Testis (tissue), 3 donors: ENCODE data around the gene STARD5. TPM values are rescaled to one million over a fixed set of nuclear protein-coding genes. Genes with fewer than 3 reads are reported as not detected.

ENCODE experiments used
- DNase-seq: peaks from one replicate; pipeline ENCODE4 v3.0.0-alpha.2; 2019
- H3K27ac ChIP-seq, 2 donors: fragments of 200-600 bp; sonication (generic); one replicate each; pipeline ENCODE4 v1.5.1; 2019
- H3K27me3 ChIP-seq: fragments of 200-600 bp; sonication (generic); one replicate; pipeline ENCODE4 v1.5.1; 2019
- H3K36me3 ChIP-seq: fragments of 200-600 bp; sonication (generic); one replicate; pipeline ENCODE4 v1.5.1; 2017; ENCODE audit warnings: low read depth; ENCODE audit errors: missing control alignments
- H3K4me1 ChIP-seq: fragments of 200-600 bp; sonication (generic); one replicate; pipeline ENCODE4 v1.5.1; 2019
- H3K4me3 ChIP-seq, 2 donors: fragments of 200-600 bp; sonication (generic); one replicate each; pipeline ENCODE4 v1.5.1; 2017 to 2019
- H3K9me3 ChIP-seq: fragments of 200-600 bp; sonication (generic); one replicate; pipeline ENCODE4 v1.5.1; 2017
- POLR2A ChIP-seq: fragments of 450-650 bp; IDR thresholded peaks from one replicate; pipeline ENCODE4 v1.6.1; 2017; ENCODE audit warnings: antibody characterized with exemption, mild to moderate bottlenecking, moderate library complexity
- WGBS, 2 donors: methylation state at CpG; one replicate each; pipeline ENCODE4 v1.1.5; 2018; 5-methylcytosine and 5-hydroxymethylcytosine counted together
- intact Hi-C: fragments of 100-400 bp; cut with DNase I; formaldehyde crosslinking; loops from one replicate; pipeline ENCODE4 v1.15.1; 2023; ENCODE audit warnings: low total_unique reads
- polyA plus RNA-seq: library from polyadenylated mRNA; stranded (reverse); fragments of 350-450 nt; fragmentation: Illumina TruSeq; extraction: RNeasy Lipid Tissue Mini Kit (QIAGEN cat#74804); gene quantifications from one replicate; pipeline ENCODE4 v1.2.3, GENCODE V29; 2014; ENCODE audit warnings: low read depth, low replicate concordance; ENCODE audit not compliant: insufficient read depth
- total RNA-seq, 2 donors: library from RNA; depleted of rRNA; stranded (reverse); fragments of >200 nt; gene quantifications; one replicate each; pipeline ENCODE4 v1.2.3, GENCODE V29; 2016
- TF ChIP-seq, protein P1 (sequence below), 3 experiments: fragments of 450-650 bp in 2 of 3; fragments of 200-600 bp in 1 of 3; sonication (generic) in 1 of 3; IDR thresholded peaks; one replicate each; pipeline ENCODE4 v1.5.1; 2016 to 2019; ENCODE audit warnings: antibody characterized with exemption in 3 of 3, mild to moderate bottlenecking in 2 of 3, moderate library complexity in 1 of 3

Gene STARD5
- total and polyA plus RNA-seq, 3 donors from 2014 or later = 8.7 to 16.2 (median 15.7) TPM

DNA sequence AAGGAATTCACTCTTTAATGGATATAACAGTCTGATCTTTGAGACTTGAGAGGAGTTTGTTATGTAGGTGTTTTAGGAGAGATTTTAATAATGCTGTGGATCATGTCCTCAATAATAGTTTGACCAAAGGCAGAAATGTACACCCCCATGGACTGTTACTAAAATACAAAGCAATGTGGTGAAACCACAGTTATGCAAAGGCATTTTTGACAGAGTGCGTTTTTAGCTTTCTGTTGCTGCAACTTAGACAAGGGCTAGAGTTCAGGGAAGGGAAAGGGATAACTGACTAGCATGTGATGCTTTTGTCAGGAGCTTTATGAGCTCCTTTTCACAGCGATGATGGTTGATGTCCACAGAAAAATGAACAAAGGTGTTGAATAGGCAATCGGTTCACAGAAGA is 3.6 kb upstream of the STARD5 start:
- intact Hi-C loops = no loop called here
- TF ChIP-seq, protein P1, sequence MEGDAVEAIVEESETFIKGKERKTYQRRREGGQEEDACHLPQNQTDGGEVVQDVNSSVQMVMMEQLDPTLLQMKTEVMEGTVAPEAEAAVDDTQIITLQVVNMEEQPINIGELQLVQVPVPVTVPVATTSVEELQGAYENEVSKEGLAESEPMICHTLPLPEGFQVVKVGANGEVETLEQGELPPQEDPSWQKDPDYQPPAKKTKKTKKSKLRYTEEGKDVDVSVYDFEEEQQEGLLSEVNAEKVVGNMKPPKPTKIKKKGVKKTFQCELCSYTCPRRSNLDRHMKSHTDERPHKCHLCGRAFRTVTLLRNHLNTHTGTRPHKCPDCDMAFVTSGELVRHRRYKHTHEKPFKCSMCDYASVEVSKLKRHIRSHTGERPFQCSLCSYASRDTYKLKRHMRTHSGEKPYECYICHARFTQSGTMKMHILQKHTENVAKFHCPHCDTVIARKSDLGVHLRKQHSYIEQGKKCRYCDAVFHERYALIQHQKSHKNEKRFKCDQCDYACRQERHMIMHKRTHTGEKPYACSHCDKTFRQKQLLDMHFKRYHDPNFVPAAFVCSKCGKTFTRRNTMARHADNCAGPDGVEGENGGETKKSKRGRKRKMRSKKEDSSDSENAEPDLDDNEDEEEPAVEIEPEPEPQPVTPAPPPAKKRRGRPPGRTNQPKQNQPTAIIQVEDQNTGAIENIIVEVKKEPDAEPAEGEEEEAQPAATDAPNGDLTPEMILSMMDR (IDR thresholded peaks at IDR 0.05) = no peak
- TF ChIP-seq POLR2A = no peak
- Histone ChIP-seq H3K27me3 (no peaks in the 10 kb centered on the region), H3K4me1 (peaks cover 35% of the 10 kb centered on the region), H3K9me3 (no peaks in the 10 kb centered on the region), H3K4me3 (no peak overlapping the region), H3K36me3 (no peaks in the 10 kb centered on the region), H3K27ac (no peak overlapping the region)
- 88 to 90% methylated on average over 3 of the region's 3 CpGs for WGBS, 2 donors
- no peak for DNase-seq

DNA sequence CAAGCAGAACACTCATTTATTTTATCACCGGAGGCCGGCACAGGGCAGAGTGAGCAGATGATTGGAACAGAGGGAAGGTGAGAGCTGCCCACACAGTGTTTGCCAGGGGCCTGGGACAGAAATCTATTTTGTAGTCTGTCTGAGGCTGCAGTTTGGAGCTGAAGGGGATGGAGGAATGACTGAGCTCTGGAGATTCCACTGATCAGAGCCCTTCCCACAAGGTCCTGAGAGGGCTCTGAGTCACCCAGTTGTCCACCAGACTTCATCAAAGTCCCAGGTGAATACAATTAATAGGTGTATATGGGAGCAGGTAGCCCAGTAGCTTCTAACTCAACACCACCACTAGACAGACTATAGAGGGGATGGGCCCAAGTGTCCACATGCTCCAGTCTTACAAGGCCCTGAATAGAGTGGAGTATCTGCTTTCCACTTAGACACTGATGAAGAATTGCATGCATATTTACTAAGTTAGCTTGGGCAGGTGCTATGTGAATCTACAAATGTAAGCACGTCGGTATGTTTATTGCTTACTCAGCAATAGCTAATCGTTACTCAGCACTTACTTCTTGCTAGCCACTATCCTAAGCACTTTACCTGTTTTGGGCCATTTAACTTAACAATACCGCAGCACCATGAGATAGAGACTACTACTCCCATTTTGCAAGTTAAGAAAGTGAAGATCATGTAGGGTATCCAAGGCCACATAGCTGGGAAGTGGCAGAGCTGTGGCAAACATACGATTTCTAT is 2.7 kb upstream of the STARD5 start:
- peaks cover 30% of the 10 kb centered on the region for H3K4me1 ChIP-seq
- H3K4me3 ChIP-seq = no peak overlapping the region
- WGBS, 2 donors = 74 to 92% methylated on average over 7 of the region's 7 CpGs
- no peak overlapping the region for H3K27ac ChIP-seq
- no peaks in the 10 kb centered on the region for H3K27me3 ChIP-seq
- H3K9me3 ChIP-seq = no peaks in the 10 kb centered on the region
- no peak for DNase-seq
- TF ChIP-seq POLR2A = no peak
- TF ChIP-seq, protein P1 (IDR thresholded peaks at IDR 0.05) = no peak
- intact Hi-C loops = no loop called here
- no peaks in the 10 kb centered on the region for H3K36me3 ChIP-seq

DNA sequence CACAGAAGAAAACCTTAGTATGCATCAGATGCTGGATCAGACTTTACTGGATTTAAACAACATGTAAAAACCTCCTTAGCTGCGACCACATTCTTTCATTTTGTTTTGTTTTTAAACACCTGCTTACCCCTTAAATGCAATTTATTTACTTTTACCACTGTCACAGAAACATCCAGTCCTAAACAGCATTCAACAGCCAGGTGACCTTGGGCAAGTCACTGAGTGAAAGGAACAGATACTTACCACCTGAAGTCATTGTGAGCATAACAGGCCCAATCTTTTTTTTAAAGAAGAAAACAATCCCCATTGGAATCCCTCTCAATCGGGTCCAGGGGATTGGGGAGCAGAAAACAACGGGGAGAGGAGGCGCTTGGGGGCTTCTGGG is 390 bp downstream of the STARD5 start:
- Histone ChIP-seq H3K27me3 (no peaks in the 10 kb centered on the region), H3K27ac (peak overlapping the region; percentile 66 to 80), H3K4me1 (peaks cover 14% of the 10 kb centered on the region), H3K9me3 (no peaks in the 10 kb centered on the region), H3K36me3 (no peaks in the 10 kb centered on the region), H3K4me3 (peak overlapping the region; percentile 71 to 86)
- TF ChIP-seq POLR2A = no peak
- TF ChIP-seq, protein P1 (IDR thresholded peaks at IDR 0.05) = no peak
- no peak for DNase-seq
- WGBS, 2 donors = 0 to 8% methylated on average over 4 of the region's 4 CpGs
- intact Hi-C loops = no loop called here

DNA sequence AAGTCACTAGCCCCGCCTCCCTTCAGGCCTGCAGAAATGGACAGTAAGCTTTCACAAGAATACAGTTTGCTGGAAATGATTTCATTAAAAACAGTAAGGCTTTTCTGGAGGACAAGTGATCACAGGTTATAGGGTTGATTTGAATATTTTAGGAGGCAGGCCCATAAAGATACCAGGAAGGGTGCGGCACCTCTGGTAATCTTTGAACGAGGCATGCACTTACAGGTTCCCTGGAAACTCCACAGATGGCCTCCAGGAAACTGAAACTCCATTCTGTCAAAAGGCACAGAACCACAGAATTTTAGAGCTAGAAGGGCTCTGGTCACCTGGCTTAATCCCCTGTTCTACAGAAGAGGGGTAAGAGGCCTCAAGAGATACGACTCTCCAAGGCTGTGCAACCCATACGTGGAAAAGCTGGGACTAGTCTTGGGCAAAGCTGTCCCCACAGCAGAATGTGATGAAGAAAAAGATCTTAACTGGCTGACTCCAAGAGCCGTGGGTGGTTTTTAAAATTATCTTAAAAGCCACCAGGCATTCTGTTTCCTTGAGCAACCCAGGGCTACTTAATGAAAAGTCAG is 1.2 kb downstream of the STARD5 start:
- Histone ChIP-seq H3K4me3 (no peak overlapping the region), H3K27ac (no peak overlapping the region), H3K27me3 (no peaks in the 10 kb centered on the region), H3K4me1 (peaks cover 14% of the 10 kb centered on the region), H3K9me3 (no peaks in the 10 kb centered on the region), H3K36me3 (no peaks in the 10 kb centered on the region)
- DNase-seq = no peak
- WGBS, 2 donors = 50 to 57% methylated on average over 6 of the region's 6 CpGs
- intact Hi-C loops = no loop called here
- no peak for TF ChIP-seq POLR2A
- TF ChIP-seq, protein P1 (IDR thresholded peaks at IDR 0.05) = no peak
